GM18868 (cell line): ENCODE measurements around the gene KCNN3.
"Not testable (repeated sequence)": the region's sequence is repeated elsewhere in the genome, so short reads cannot be mapped to it uniquely, and the experiment has no call there.

Source experiments
- ATAC-seq: cut with Tn5 transposase; IDR thresholded peaks from one replicate; pipeline ENCODE4 v1.9.1; 2021; ENCODE audit warnings: mild to moderate bottlenecking, moderate library complexity; ENCODE audit not compliant: unreplicated experiment

The KCNN3 gene

DNA sequence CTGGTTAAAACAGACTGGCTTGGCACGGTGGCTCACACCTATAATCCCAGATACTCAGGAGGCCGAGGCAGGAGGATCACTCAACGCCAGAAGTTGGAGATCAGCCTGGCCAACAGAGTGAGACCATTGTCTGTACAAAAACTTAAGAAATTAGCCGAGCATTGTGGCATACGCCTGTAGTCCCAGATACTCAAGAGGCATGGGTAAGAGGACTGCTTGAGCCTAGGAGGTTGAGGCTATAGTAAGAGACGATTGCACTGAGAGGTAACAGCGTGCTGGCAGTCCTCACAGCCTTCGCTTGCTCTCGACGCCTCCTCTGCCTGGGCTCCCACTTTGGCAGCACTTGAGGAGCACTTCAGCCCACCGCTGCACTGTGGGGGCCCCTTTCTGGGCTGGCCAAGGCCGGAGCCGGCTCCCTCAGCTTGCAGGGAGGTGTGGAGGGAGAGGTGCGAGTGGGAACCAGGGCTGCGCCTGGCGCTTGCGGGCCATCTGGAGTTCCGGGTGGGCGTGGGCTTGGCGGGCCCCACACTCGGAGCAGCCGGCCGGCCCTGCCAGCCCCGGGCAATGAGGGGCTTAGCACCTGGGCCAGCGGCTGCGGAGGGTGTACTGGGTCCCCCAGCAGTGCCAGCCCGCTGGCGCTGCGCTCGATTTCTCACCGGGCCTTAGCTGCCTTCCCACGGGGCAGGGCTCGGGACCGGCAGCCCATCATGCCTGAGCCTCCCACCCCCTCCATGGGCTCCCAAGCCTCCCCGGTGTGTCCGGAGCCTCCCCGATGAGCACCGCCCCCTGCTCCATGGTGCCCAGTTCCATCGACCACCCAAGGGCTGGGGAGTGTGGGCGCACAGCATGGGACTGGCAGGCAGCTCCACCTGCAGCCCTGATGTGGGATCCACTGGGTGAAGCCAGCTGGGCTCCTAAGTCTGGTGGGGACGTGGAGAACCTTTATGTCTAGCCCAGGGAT, 199.5 kb downstream of the KCNN3 start:
- not testable (repeated sequence) for ATAC-seq

DNA sequence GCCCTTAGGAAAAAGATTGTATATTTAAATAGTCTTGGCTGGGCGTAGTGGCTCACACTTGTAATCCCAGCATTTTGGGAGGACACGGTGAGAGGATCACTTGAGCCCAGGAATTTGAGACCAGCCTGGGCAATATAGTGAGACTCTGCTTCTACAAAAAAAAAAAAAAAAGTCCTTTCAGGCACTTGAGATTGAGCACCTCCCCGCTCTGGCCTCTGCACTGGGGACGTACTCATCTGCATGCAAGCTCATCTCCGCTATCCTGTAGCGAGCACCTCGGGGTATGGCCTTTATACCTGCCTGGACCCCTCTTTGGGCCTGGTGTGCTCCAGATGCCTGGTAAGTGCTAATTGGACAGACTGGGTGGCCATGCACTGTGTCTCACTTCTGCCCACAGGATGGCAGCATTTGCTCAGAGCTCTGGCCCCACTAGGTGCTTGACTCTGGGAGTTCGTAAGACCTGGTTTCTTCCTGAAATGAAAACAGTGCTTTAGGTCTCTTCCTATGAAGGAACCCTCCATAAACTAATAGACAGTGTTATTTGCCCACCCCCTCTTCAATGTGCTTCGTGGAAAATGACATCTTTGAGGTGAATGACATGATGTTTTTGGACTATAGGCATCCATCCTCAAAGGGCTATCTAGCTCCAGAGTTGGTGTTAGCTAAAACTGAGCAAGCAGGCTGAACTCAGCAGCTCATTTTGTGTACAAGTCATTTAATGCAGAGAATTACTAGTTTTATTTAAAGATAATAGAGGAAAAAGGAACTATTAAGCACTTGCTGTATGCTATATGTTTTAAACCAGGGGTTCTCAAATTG, 200.4 kb downstream of the KCNN3 start:
- peak; percentile 57 for ATAC-seq

DNA sequence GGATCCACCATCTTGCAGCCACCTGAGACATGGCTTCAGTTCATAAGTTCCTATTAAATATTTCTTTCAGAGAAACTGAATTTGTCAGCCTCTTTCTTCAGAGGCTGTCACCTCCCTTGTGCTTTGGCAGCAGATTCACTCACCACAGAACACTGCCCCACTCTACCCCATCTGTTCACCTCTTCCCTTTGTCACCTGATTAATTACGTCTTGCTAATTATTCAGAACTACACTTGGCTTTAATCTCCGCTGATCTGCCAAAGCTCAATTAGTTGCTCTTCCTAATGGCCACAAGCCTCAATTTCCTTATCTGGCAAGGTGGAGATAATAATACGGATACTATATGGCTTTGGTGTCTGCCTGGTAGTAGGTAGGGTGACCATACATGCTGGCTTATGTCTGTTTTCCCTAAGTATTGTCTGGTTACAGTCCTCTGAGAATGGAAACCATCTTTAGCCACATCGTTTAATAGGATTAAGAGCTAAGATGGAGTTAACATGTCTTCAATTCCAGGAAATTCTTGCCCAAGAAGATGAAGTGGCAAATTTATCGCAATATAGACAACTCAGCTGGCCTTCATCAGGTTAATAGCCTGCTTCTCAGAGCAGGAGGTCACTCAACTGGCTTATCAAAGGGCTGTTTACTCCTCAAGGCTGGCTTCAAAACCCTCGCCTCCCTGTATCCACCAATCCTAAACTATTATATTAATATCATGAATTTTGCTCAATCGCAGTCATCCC, 203.9 kb downstream of the KCNN3 start:
- ATAC-seq, result no peak

DNA sequence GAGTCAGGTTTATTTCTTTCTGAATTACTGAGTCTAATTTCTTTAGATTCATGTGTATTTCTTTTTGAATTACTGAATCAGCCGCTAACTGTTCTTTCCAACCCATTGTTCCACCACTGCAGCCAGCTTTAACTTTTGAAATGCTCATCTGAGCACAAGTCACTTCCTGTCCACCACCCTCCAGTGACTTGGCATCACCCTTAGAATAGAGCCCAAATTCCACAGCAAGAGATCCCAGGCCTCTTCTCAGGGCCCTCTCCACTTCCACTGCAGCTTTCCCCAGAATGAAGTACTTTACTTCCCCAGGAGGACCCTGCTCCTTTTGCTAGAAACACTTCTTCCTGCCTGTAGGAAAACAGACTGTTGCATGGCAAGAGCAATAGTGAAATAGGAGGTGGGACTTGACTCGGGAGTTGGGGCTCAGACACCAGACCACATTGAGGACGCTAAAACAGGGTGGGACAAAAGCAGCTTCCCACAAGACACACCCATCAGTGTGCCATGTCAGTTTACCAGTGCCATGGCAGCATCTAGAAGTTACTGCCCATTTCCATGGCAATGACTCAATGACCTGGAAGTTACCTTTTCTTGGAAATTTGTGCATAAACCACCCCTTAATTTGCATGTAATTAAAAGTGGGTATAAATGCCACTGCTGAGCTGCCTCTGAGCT, 205.6 kb downstream of the KCNN3 start:
- no peak for ATAC-seq

DNA sequence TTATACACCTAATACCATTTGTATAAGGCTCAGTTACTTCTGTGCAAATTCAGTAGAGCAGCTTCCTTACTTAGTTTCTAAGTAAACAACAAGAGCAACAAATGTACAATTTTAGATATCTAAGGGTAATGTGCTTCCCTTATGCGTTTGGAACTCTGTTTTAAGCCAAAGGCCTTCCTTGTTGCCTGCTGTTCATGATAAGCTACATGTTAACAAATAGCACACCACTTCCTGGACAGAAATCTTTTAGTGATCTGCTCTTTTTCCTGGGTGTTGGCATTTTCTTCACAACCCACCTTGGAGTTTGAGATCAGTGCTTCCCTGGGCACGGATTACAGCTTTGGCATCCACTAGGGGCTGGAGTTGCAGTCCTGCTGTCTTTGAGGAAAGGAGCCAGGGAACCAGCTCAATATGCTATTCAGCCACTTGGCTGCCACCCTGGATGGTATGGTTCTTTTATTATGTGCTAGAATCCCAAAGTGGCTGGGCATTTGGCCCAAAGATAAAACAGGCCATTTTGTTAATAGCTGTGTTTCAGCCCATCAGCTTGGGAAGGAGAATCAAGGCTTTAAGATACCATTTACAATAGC, 206.5 kb downstream of the KCNN3 start:
- ATAC-seq, result no peak

DNA sequence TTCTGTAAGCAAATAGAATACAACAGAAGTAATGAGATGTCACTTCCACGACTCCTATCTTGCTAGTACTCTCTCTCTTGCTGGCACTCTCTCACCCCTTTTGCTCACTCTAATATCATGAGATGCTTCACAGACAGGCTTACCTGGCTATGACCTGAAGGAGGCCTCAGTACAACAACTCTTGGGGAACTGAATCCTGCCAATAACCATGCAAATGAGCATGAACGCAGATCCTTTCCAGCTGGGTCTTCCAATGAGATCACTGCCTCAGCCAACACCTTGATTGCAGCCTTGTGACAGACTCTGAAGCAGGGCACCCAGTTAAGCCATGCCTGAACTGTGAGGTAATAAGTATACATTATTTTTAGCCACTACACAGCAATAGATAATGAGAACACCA, 209.0 kb downstream of the KCNN3 start:
- no peak for ATAC-seq

DNA sequence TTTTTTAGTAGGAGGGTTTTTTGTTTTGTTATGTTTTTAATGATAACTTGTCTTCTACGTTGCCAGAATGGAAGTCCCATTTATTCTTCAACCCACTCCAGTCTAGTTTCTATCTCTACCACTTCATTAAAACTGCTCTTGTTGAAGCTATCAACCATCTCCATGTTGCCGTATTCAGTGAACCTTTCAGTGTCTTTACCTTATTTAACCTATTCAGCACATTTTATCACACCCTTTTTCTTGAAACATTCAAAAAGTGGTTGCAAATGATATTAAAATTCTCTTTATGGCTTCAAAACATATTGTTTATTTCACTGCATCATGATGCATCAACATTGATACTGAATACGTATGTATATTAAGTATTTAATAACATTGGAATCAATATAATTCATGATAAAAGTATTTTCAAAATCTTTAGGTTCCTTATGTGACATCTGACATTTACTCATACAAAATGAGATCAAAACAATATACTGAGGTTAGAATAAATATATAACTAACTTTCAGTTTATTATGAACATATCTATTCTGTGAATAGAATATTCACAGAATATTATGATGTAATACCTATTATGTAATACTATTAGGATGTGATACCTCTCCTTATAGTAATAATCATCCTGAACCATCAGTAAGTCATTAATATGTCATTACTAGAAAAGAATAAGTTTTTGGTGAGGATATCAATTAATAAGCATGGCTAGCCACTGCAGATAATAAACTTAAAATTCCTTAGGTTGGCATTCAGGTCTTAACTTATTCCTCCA, 210.1 kb downstream of the KCNN3 start:
- no peak for ATAC-seq

DNA sequence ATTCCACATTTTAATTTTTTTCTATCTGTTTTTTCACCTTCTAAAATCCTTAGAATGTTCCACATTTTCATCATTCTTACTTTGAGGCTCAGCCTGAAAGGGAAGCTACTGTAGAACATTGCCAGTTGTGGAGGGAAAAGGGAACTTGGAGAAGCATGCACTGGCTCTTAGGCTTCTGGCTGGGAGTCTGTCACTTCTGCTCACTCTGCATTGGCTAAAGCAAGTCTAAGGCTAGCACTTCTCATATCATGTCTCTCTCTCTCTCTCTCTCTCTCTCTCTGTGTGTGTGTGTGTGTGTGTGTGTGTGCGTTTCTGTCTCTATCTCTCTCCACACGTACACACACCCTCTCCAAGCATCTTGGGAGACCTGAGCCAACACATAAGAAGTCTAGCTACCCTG, 212.5 kb downstream of the KCNN3 start:
- no peak for ATAC-seq

DNA sequence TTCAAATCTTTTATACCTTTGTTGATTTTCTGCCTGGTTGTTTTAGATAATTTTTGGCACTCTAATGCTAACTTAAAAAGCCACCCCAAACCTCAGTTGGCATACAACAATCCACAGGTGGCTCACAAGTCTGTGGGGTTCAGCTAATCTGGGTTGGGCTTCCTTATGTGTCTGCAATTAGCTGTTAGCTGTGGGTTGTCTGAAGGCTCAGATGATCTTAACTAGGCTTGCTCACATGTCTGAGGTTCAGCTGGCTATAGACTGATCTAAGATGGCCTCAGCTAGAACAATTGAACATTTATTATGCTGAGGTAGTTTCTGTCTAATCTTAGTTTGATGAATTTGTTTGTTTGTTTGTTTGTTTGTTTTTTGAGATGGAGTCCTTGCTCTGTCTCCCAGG, 217.2 kb downstream of the KCNN3 start:
- ATAC-seq, result no peak
